DMS114 treated with DMSO at 0.1 percent for 48 hours (cell line): Measurements from ENCODE around the gene CCT3.
"Not testable (repeated sequence)": the region's sequence is repeated elsewhere in the genome, so short reads cannot be mapped to it uniquely, and the experiment has no call there.

Experiments used
- DNase-seq: peaks from one replicate; lab custom pipeline; 2025; ENCODE audit not compliant: unreplicated experiment; lab: John Stamatoyannopoulos, UW

The CCT3 gene

GRCh38 chr1:156337052-156337887, 822 bp downstream of the CCT3 start:
- DNase-seq, result no peak

GRCh38 chr1:156336242-156336641, 1.9 kb downstream of the CCT3 start:
- peak; percentile 37 for DNase-seq

GRCh38 chr1:156323179-156323578, 14.9 kb downstream of the CCT3 start:
- not testable (repeated sequence) for DNase-seq

GRCh38 chr1:156320560-156320959, 17.5 kb downstream of the CCT3 start:
- DNase-seq, result no peak

- DNase-seq, result peak; percentile 37
Measured at GRCh38 chr1:156319664-156320063, 18.4 kb downstream of the CCT3 start.

GRCh38 chr1:156316909-156317308, 21.2 kb downstream of the CCT3 start:
- DNase-seq, result no peak

- no peak for DNase-seq
Measured at GRCh38 chr1:156310962-156311361, 27.1 kb downstream of the CCT3 start.

- no peak for DNase-seq
Measured at GRCh38 chr1:156308078-156308477, 30.0 kb downstream of the CCT3 start.

GRCh38 chr1:156305215-156305614, 32.9 kb downstream of the CCT3 start:
- no peak for DNase-seq

GRCh38 chr1:156303241-156303640, 34.9 kb downstream of the CCT3 start:
- no peak for DNase-seq

- no peak for DNase-seq
Measured at GRCh38 chr1:156298852-156299357, 39.2 kb downstream of the CCT3 start, which contains the start of gene VHLL. TSS of gene VHLL (minus strand) at chr1:156299307. CDS start at chr1:156299189, 118 bp downstream.

- peak; percentile 29 for DNase-seq
Measured at GRCh38 chr1:156295391-156295947, 42.6 kb downstream of the CCT3 start, which contains the start of gene GLMP. TSS of gene GLMP (minus strand) at chr1:156295679. CDS start at chr1:156295645, 34 bp downstream.

- no peak for DNase-seq
Measured at GRCh38 chr1:156293895-156294294, 44.2 kb downstream of the CCT3 start.

GRCh38 chr1:156293098-156293434, 45.0 kb downstream of the CCT3 start:
- no peak for DNase-seq

- peak; percentile 88 for DNase-seq
Measured at GRCh38 chr1:156291226-156292061, 46.6 kb downstream of the CCT3 start.

GRCh38 chr1:156289857-156290256, 48.2 kb downstream of the CCT3 start:
- no peak for DNase-seq

- no peak for DNase-seq
Measured at GRCh38 chr1:156286061-156286460, 52.0 kb downstream of the CCT3 start.

GRCh38 chr1:156285437-156285836, 52.7 kb downstream of the CCT3 start:
- DNase-seq, result no peak

GRCh38 chr1:156284757-156285156, 53.3 kb downstream of the CCT3 start:
- no peak for DNase-seq

- no peak for DNase-seq
Measured at GRCh38 chr1:156284112-156284511, 54.0 kb downstream of the CCT3 start, which contains the start of gene TMEM79. TSS of gene TMEM79 (plus strand) at chr1:156284325. CDS start at chr1:156285227, 902 bp downstream.

- DNase-seq, result no peak
Measured at GRCh38 chr1:156283521-156283920, 54.6 kb downstream of the CCT3 start.
